ENCODE data around the gene RIPOR2. TPM values are rescaled to one million over a fixed set of nuclear protein-coding genes. Genes with fewer than 3 reads are reported as not detected.

The RIPOR2 gene
- total RNA-seq, 1 donor from 2014 or later = 1.1 TPM

GRCh38 chr6:24883618-24884017 lies 52.1 kb downstream of the RIPOR2 start:
- no peak overlapping the region for H3K27ac Mint-ChIP-seq (ENCODE audit: unreplicated experiment)
- no peaks in the 10 kb centered on the region for H3K36me3 Mint-ChIP-seq (ENCODE audit: low read depth, unreplicated experiment)
- no peak for DNase-seq (ENCODE audit: low spot score)
- no peaks in the 10 kb centered on the region for H3K4me1 Mint-ChIP-seq (ENCODE audit: unreplicated experiment)
- H3K4me3 Mint-ChIP-seq (ENCODE audit: unreplicated experiment) = no peak overlapping the region
- no peaks in the 10 kb centered on the region for H3K27me3 Mint-ChIP-seq (ENCODE audit: unreplicated experiment)
- H3K9me3 Mint-ChIP-seq (ENCODE audit: unreplicated experiment) = no peaks in the 10 kb centered on the region
- TF ChIP-seq CTCF (IDR thresholded peaks at IDR 0.05; ENCODE audit: unreplicated experiment) = no peak

GRCh38 chr6:24882835-24883555 lies 52.8 kb downstream of the RIPOR2 start:
- H3K27me3 Mint-ChIP-seq (ENCODE audit: unreplicated experiment) = no peaks in the 10 kb centered on the region
- TF ChIP-seq CTCF (IDR thresholded peaks at IDR 0.05; ENCODE audit: unreplicated experiment) = no peak
- H3K9me3 Mint-ChIP-seq (ENCODE audit: unreplicated experiment) = no peaks in the 10 kb centered on the region
- no peaks in the 10 kb centered on the region for H3K4me1 Mint-ChIP-seq (ENCODE audit: unreplicated experiment)
- DNase-seq (ENCODE audit: low spot score) = no peak
- no peaks in the 10 kb centered on the region for H3K36me3 Mint-ChIP-seq (ENCODE audit: low read depth, unreplicated experiment)
- no peak overlapping the region for H3K4me3 Mint-ChIP-seq (ENCODE audit: unreplicated experiment)
- no peak overlapping the region for H3K27ac Mint-ChIP-seq (ENCODE audit: unreplicated experiment)

- H3K36me3 Mint-ChIP-seq (ENCODE audit: low read depth, unreplicated experiment) = no peaks in the 10 kb centered on the region
- H3K4me3 Mint-ChIP-seq (ENCODE audit: unreplicated experiment) = no peak overlapping the region
- no peaks in the 10 kb centered on the region for H3K4me1 Mint-ChIP-seq (ENCODE audit: unreplicated experiment)
- DNase-seq (ENCODE audit: low spot score) = no peak
- H3K27me3 Mint-ChIP-seq (ENCODE audit: unreplicated experiment) = peaks cover 2% of the 10 kb centered on the region
- no peak for TF ChIP-seq CTCF (IDR thresholded peaks at IDR 0.05; ENCODE audit: unreplicated experiment)
- H3K9me3 Mint-ChIP-seq (ENCODE audit: unreplicated experiment) = no peaks in the 10 kb centered on the region
- H3K27ac Mint-ChIP-seq (ENCODE audit: unreplicated experiment) = no peak overlapping the region
These were observed 53.5 kb downstream of the RIPOR2 start for GRCh38 chr6:24882295-24882694.

DNA sequence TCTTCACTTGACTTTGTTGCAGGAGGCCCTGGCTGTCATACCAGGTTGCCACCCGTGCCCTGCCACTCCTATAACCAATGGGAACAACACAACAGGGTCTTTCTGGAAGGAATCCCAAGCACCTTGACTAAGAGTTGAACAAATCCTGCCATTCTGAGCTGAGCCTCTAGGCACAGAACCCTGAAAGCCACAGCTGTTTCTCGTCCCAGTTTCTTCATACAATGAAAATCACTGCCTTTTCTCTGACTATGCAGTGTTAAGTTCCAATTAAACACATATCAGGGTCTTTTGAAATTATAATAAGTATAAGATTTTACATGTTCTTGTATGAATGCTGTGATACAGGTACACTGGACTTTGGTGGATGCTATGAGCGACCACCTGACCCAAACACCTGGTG lies 54.4 kb downstream of the RIPOR2 start:
- no peak for TF ChIP-seq CTCF (IDR thresholded peaks at IDR 0.05; ENCODE audit: unreplicated experiment)
- H3K27ac Mint-ChIP-seq (ENCODE audit: unreplicated experiment) = no peak overlapping the region
- no peaks in the 10 kb centered on the region for H3K9me3 Mint-ChIP-seq (ENCODE audit: unreplicated experiment)
- H3K27me3 Mint-ChIP-seq (ENCODE audit: unreplicated experiment) = peaks cover 2% of the 10 kb centered on the region
- DNase-seq (ENCODE audit: low spot score) = no peak
- H3K36me3 Mint-ChIP-seq (ENCODE audit: low read depth, unreplicated experiment) = no peaks in the 10 kb centered on the region
- H3K4me3 Mint-ChIP-seq (ENCODE audit: unreplicated experiment) = no peak overlapping the region
- no peaks in the 10 kb centered on the region for H3K4me1 Mint-ChIP-seq (ENCODE audit: unreplicated experiment)

- no peaks in the 10 kb centered on the region for H3K9me3 Mint-ChIP-seq (ENCODE audit: unreplicated experiment)
- no peak overlapping the region for H3K4me3 Mint-ChIP-seq (ENCODE audit: unreplicated experiment)
- TF ChIP-seq CTCF (IDR thresholded peaks at IDR 0.05; ENCODE audit: unreplicated experiment) = no peak
- no peak for DNase-seq (ENCODE audit: low spot score)
- H3K27ac Mint-ChIP-seq (ENCODE audit: unreplicated experiment) = no peak overlapping the region
- H3K4me1 Mint-ChIP-seq (ENCODE audit: unreplicated experiment) = no peaks in the 10 kb centered on the region
- H3K36me3 Mint-ChIP-seq (ENCODE audit: low read depth, unreplicated experiment) = no peaks in the 10 kb centered on the region
- peaks cover 2% of the 10 kb centered on the region for H3K27me3 Mint-ChIP-seq (ENCODE audit: unreplicated experiment)
These were observed 55.3 kb downstream of the RIPOR2 start for GRCh38 chr6:24880451-24880850.
